LNCaP clone FGC (cell line): ENCODE data around the gene PECR.

Source experiments
- DNase-seq: peaks from one replicate; pipeline ENCODE4 v3.0.0-alpha.2; 2011; ENCODE audit warnings: low read depth
- H3K4me3 ChIP-seq: 2 replicates; pipeline ENCODE4 v1.5.1; 2011; ENCODE audit warnings: mild to moderate bottlenecking, low read depth, low read length, control low read depth
- TF ChIP-seq, protein P1 (sequence below): IDR thresholded peaks from 2 replicates; pipeline ENCODE4 v1.5.1; 2012; ENCODE audit warnings: mild to moderate bottlenecking; ENCODE audit not compliant: control insufficient read depth, insufficient read depth; ENCODE audit errors: extremely low read depth

The PECR gene

DNA sequence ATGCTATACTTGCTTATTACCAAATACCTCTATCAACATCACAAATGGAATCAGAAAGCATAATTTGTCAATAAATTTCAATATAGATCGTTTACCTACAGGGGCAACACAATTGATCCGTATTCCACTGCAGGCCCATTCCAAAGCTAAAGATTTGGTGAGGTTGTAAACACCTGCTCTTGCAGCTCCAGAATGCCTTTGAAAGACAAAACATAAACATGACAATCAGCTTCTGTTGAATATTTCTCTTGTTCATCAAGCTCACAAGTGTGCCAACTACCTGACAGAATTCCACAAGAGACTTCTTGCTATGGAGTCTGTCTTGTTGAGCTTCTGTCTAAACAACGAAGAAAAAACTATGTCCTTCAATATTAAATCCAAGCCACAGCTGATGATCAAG lies 30.3 kb downstream of the PECR start:
- no peak overlapping the region for H3K4me3 ChIP-seq
- TF ChIP-seq, protein P1, sequence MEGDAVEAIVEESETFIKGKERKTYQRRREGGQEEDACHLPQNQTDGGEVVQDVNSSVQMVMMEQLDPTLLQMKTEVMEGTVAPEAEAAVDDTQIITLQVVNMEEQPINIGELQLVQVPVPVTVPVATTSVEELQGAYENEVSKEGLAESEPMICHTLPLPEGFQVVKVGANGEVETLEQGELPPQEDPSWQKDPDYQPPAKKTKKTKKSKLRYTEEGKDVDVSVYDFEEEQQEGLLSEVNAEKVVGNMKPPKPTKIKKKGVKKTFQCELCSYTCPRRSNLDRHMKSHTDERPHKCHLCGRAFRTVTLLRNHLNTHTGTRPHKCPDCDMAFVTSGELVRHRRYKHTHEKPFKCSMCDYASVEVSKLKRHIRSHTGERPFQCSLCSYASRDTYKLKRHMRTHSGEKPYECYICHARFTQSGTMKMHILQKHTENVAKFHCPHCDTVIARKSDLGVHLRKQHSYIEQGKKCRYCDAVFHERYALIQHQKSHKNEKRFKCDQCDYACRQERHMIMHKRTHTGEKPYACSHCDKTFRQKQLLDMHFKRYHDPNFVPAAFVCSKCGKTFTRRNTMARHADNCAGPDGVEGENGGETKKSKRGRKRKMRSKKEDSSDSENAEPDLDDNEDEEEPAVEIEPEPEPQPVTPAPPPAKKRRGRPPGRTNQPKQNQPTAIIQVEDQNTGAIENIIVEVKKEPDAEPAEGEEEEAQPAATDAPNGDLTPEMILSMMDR: no peak
- DNase-seq: no peak

DNA sequence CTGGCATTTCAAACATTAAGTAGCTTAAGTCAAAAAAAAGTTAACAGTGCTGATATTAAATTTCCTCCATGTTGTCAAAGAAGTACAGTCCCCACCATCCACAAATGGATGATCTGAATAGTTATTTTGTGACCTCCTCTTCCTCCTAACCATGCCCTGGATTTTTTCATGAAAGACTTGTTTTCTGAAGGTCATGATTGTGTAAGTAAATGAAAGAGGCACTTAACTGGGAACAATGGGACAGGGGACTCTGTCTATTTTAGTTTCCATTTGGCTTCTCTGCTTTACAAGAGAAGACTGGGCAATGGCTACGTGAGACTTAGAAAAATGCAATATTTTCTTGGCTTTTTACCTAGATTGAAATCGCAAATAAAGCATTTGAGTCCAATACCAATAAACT lies 32.2 kb downstream of the PECR start:
- TF ChIP-seq, protein P1: no peak
- no peak for DNase-seq
- H3K4me3 ChIP-seq: no peak overlapping the region

DNA sequence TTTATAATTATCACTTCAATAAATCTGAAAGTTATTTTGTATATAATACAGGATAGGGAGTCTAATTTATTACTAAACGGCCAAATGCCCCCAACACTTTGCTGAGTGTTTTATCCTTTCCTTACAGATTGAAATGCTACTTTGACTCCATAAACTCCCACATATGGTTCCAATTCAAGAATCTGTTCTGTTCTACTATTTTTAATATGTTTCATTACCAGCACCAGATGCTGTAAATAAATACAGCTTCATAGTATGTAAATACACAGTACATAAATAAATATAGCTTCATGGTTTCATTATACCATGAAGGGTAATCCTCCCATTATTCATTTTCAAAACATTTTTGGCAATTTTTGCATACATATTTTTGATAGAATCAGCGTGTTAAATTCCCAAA lies 34.2 kb downstream of the PECR start:
- no peak overlapping the region for H3K4me3 ChIP-seq
- DNase-seq: no peak
- TF ChIP-seq, protein P1: no peak

DNA sequence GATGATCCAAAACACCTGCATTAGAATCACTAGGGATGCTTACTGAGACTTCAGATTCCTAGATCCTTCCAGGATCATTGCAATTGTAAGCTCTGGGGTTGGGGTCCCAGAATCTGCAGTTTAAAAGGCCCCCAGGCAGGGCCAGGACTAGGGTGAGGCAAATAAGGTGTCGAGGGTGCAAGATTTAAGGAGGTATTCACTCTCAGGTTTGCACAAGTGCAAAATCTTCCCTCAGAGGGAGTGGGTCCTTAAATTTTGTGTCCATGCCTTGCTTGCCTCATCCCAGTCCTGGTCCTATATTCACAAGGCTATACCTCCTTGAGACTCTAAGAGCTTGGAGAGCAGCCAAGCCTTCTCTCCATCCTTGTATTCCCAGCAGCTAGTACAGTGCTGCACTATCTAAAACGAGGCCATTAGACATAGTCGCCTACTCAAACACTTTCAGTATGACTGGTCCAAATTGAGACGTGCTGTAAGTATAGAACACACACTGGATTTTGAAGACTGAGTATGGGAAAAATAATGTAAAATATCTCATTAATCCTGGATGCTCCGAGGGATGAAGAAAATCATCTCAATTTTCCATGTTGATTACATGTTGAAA lies 36.6 kb downstream of the PECR start:
- no peak for DNase-seq
- H3K4me3 ChIP-seq: no peak overlapping the region
- TF ChIP-seq, protein P1: no peak

DNA sequence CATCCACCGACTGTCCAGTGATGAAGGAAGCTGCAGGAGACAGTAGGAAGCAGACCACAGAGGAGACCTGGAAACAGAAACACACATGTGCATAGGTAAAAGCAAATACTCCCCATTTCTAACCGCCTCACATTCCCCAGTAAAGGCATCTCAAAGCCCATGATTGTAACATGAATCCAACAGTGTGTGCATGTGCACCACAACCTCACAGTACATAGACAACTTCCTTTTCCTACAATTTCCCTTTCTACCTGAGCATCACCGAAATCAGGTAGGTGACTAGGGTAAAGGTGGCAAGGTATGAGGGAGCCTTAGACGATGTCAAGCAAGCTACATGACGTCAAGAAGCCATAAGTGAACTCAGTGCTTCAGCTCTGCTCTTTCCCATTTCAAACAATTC lies 37.7 kb downstream of the PECR start:
- DNase-seq: no peak
- TF ChIP-seq, protein P1: no peak
- no peak overlapping the region for H3K4me3 ChIP-seq

DNA sequence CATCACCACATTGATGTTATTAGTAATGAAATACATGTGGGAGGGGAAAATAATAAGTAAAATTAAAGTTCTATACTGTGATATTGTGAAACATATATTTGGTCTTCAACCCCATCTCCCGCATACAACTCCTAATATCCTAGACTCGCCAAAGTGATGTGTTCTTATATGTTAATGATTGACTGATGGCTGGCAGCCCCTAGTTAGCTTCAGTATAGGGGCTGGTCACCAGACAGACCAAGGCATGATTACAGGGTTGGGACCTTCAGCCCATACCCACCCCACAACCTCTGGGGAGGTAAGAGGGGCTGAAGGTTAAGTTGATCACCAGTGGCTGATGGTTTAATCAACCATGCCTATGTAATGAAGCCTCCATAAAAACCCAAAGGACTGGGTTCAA lies 40.2 kb downstream of the PECR start:
- TF ChIP-seq, protein P1: no peak

DNA sequence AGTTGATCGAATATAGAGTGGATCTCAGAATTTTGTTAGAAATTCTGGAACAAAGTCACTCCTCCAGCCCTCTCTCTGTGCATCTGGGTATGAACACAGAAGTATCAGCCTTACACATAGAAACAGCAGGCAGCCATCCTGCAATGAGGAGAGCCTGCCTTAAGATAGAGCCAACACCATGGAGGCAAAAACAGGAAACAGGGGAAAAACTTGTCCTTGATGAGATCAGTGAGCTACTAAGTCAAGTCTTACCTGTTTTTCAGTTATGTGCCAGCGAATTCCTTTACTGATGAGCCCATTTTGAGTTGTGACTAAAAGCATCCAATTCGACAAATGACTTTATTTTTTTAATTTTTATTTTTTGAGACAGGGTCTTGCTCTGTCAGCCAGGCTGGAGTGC lies 41.7 kb downstream of the PECR start:
- H3K4me3 ChIP-seq: no peak overlapping the region
- TF ChIP-seq, protein P1: no peak

More for the DNA sequence above, 40.2 kb downstream of the PECR start:
- no peak for DNase-seq
- no peak overlapping the region for H3K4me3 ChIP-seq

More for the DNA sequence above, 41.7 kb downstream of the PECR start:
- no peak for DNase-seq
